HepG2 (cell line): Measurements from ENCODE around the gene ZBTB22. TPM values are rescaled to one million over a fixed set of nuclear protein-coding genes. Genes with fewer than 3 reads are reported as not detected.

ENCODE experiments used
- ETV5 ChIP-seq: IDR thresholded peaks from 2 replicates; pipeline ENCODE4 v1.6.1; 2018; ENCODE audit warnings: missing biosample characterization, missing genetic modification reagents, inconsistent platforms, borderline replicate concordance
- GATAD2A ChIP-seq: IDR thresholded peaks from 2 replicates; pipeline ENCODE4 v1.6.1; 2016
- HCFC1 ChIP-seq: fragments of 150-350 bp; IDR thresholded peaks from 2 replicates; pipeline ENCODE4 v1.6.1; 2014; ENCODE audit warnings: low read depth, low read length
- HOXA5 ChIP-seq: sonication (generic); formaldehyde crosslinking; IDR thresholded peaks from 2 replicates; pipeline ENCODE4 v1.4.0; 2020; ENCODE audit warnings: missing genetic modification reagents
- KDM2A ChIP-seq: sonication (generic); formaldehyde crosslinking; IDR thresholded peaks from 2 replicates; pipeline ENCODE4 v1.4.0; 2020; ENCODE audit warnings: low read depth, missing genetic modification reagents, borderline replicate concordance
- MEIS1 ChIP-seq: sonication (generic); formaldehyde crosslinking; IDR thresholded peaks from 2 replicates; pipeline ENCODE4 v1.9.0; 2021; ENCODE audit warnings: mild to moderate bottlenecking, missing genetic modification reagents, moderate library complexity, borderline replicate concordance
- PCBP1 ChIP-seq: fragments of 200-400 bp; formaldehyde crosslinking; IDR thresholded peaks from 2 replicates; pipeline ENCODE4 v1.6.1; 2017; ENCODE audit warnings: mild to moderate bottlenecking, low read depth, low read length, borderline replicate concordance
- PTBP1 ChIP-seq: fragments of 200-400 bp; formaldehyde crosslinking; IDR thresholded peaks from 2 replicates; pipeline ENCODE4 v1.6.1; 2018; ENCODE audit warnings: low read length, low read depth; ENCODE audit not compliant: poor library complexity, severe bottlenecking
- TAF1 ChIP-seq: sonication (generic); formaldehyde crosslinking; IDR thresholded peaks from 2 replicates; pipeline ENCODE4 v1.4.0; 2020; ENCODE audit warnings: missing genetic modification reagents
- ZBTB40 ChIP-seq, 2 experiments: fragments of 450-650 bp in 1 of 2; sonication (generic) in 1 of 2; formaldehyde crosslinking in 1 of 2; IDR thresholded peaks; 2 replicates each; pipeline versions ENCODE4 v1.6.1 to v1.8.0; 2016 to 2022; ENCODE audit warnings: antibody characterized with exemption in 1 of 2, mild to moderate bottlenecking in 1 of 2, missing genetic modification reagents in 1 of 2
- ZNF101 ChIP-seq: sonication (generic); formaldehyde crosslinking; IDR thresholded peaks from 2 replicates; pipeline ENCODE4 v1.4.0; 2020; ENCODE audit warnings: mild to moderate bottlenecking, low read depth, missing genetic modification reagents, borderline replicate concordance
- ZNF350 ChIP-seq: sonication (generic); formaldehyde crosslinking; IDR thresholded peaks from 2 replicates; pipeline ENCODE4 v1.4.0; 2020; ENCODE audit warnings: mild to moderate bottlenecking, low read depth, missing genetic modification reagents, borderline replicate concordance
- ZNF557 ChIP-seq: sonication (generic); formaldehyde crosslinking; IDR thresholded peaks from 2 replicates; pipeline ENCODE4 v1.4.0; 2020; ENCODE audit warnings: missing genetic modification reagents
- ZNF678 ChIP-seq: sonication (generic); formaldehyde crosslinking; IDR thresholded peaks from 2 replicates; pipeline ENCODE4 v1.4.0; 2020; ENCODE audit warnings: mild to moderate bottlenecking, missing genetic modification reagents
- ZNF788 ChIP-seq: sonication (generic); formaldehyde crosslinking; IDR thresholded peaks from 2 replicates; pipeline ENCODE4 v1.5.0; 2020; ENCODE audit warnings: mild to moderate bottlenecking, missing genetic modification reagents, borderline replicate concordance
- polyA plus RNA-seq, 8 experiments: library from polyadenylated mRNA; depleted of rRNA in 3 of 8; stranded (reverse) in 7 of 8; unstranded in 1 of 8; fragments of >200 nt; fragmentation: Illumina TruSeq in 4 of 8; extraction: Trizol in 4 of 8; gene quantifications; 2 replicates each; pipeline versions ENCODE4 v1.2.1 to v1.2.3, GENCODE V29; 2011 to 2016; ENCODE audit warnings: low read depth in 4 of 8, missing spikeins in 1 of 8, mixed read lengths in 1 of 8; ENCODE audit not compliant: insufficient read depth in 1 of 8
- total RNA-seq, 5 experiments: library from RNA; depleted of rRNA; stranded (reverse); fragments of >200 nt; fragmentation: Illumina TruSeq; extraction: Trizol; gene quantifications; 2 replicates each; pipeline ENCODE4 v1.2.3, GENCODE V29; 2016; ENCODE audit warnings: low read depth in 1 of 5
- TF ChIP-seq, protein P1 (sequence below): sonication (generic); formaldehyde crosslinking; IDR thresholded peaks from 2 replicates; pipeline ENCODE4 v1.4.0; 2020; ENCODE audit warnings: missing genetic modification reagents

Gene ZBTB22
- total and polyA plus RNA-seq, 2 of the 13 experiments (the other 11 are each of a cell fraction or from before 2014, with no cell fraction given), result 8.0 to 10.6 TPM

DNA sequence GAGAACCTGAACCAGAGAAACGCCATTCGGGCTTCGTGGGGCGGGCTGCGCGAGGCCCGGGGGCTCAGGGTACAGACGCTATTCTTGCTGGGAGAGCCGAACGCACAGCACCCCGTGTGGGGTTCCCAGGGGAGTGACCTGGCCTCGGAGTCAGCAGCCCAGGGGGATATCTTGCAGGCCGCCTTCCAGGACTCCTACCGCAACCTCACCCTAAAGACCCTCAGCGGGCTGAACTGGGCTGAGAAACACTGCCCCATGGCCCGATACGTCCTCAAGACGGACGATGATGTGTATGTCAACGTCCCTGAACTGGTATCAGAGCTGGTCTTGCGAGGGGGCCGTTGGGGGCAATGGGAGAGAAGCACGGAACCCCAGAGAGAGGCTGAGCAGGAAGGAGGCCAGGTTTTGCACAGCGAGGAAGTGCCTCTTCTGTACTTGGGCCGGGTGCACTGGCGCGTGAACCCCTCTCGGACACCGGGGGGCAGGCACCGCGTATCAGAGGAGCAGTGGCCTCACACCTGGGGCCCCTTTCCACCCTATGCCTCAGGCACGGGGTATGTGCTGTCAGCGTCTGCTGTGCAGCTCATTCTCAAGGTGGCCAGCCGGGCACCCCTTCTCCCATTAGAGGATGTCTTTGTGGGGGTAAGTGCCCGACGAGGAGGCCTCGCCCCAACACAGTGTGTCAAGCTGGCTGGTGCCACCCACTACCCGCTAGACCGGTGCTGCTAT is 39.7 kb downstream of the ZBTB22 start (continued):
- TF ChIP-seq PCBP1, result peak; percentile 15; the same call in 1 of the 2 replicates
- TF ChIP-seq HCFC1, result no peak
- no peak for TF ChIP-seq TAF1 (CRISPR knock-in tag)
- TF ChIP-seq, protein P1, sequence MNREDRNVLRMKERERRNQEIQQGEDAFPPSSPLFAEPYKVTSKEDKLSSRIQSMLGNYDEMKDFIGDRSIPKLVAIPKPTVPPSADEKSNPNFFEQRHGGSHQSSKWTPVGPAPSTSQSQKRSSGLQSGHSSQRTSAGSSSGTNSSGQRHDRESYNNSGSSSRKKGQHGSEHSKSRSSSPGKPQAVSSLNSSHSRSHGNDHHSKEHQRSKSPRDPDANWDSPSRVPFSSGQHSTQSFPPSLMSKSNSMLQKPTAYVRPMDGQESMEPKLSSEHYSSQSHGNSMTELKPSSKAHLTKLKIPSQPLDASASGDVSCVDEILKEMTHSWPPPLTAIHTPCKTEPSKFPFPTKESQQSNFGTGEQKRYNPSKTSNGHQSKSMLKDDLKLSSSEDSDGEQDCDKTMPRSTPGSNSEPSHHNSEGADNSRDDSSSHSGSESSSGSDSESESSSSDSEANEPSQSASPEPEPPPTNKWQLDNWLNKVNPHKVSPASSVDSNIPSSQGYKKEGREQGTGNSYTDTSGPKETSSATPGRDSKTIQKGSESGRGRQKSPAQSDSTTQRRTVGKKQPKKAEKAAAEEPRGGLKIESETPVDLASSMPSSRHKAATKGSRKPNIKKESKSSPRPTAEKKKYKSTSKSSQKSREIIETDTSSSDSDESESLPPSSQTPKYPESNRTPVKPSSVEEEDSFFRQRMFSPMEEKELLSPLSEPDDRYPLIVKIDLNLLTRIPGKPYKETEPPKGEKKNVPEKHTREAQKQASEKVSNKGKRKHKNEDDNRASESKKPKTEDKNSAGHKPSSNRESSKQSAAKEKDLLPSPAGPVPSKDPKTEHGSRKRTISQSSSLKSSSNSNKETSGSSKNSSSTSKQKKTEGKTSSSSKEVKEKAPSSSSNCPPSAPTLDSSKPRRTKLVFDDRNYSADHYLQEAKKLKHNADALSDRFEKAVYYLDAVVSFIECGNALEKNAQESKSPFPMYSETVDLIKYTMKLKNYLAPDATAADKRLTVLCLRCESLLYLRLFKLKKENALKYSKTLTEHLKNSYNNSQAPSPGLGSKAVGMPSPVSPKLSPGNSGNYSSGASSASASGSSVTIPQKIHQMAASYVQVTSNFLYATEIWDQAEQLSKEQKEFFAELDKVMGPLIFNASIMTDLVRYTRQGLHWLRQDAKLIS (CRISPR knock-in tag), result no peak
- peak; percentile 31 for TF ChIP-seq PTBP1
- no peak for TF ChIP-seq GATAD2A
- no peak for TF ChIP-seq ZBTB40 (IDR thresholded peaks at IDR 0.05)
- no peak for TF ChIP-seq ZBTB40 (CRISPR knock-in tag; IDR thresholded peaks at IDR 0.05)
- peak; percentile 22; the same call in 1 of the 2 replicates for TF ChIP-seq ZNF350 (CRISPR knock-in tag)
- no peak for TF ChIP-seq ZNF101
- TF ChIP-seq MEIS1, result no peak
- no peak for TF ChIP-seq ZNF788 (CRISPR knock-in tag)
- peak; percentile 28; the same call in 1 of the 2 replicates for TF ChIP-seq KDM2A (CRISPR knock-in tag)
- 0 out of 2 replicates have a peak, but pooled peaks have one; percentile 19 for TF ChIP-seq ETV5
- no peak for TF ChIP-seq HOXA5 (CRISPR knock-in tag)
- no peak for TF ChIP-seq ZNF557
- TF ChIP-seq ZNF678 (CRISPR knock-in tag), result no peak
